ENCODE results near the gene OXGR1.

The OXGR1 gene

GRCh38 chr13:96994017-96994857 lies at the start of gene OXGR1:
TSS of gene OXGR1 (minus strand) at chr13:96994476. CDS start at chr13:96987759, 6,717 bp downstream.
- TF ChIP-seq CTCF (conservative IDR thresholded peaks at IDR 0.05; ENCODE audit: low read depth, low read length) = no peak
- H3K9ac ChIP-seq = no peak within 1 kb of the TSS
- H3K27ac ChIP-seq = no peak within 1 kb of the TSS
- no peaks in the 10 kb centered on the region for H3K79me2 ChIP-seq (ENCODE audit: insufficient read depth, low read depth)
- H2AFZ ChIP-seq (ENCODE audit: low read depth) = no peak within 1 kb of the TSS
- no peaks in the 10 kb centered on the region for H3K36me3 ChIP-seq (ENCODE audit: insufficient read depth)
- H4K20me1 ChIP-seq (ENCODE audit: insufficient read depth) = no peaks in the 10 kb centered on the region
- no peak within 1 kb of the TSS for H3K4me2 ChIP-seq
- H3K4me1 ChIP-seq (ENCODE audit: low read depth, poor library complexity, severe bottlenecking) = no peaks in the 10 kb centered on the region
- H3K27me3 ChIP-seq (ENCODE audit: insufficient read depth, low read depth) = no peaks in the 10 kb centered on the region
- H3K4me3 ChIP-seq (IDR thresholded peaks at IDR 0.05; ENCODE audit: insufficient read depth, low read depth, low read length) = no peak within 1 kb of the TSS

- Histone ChIP-seq H3K4me1 (ENCODE audit: low read depth, poor library complexity, severe bottlenecking) (no peaks in the 10 kb centered on the region), H2AFZ (ENCODE audit: low read depth) (no peak overlapping the region), H3K27me3 (ENCODE audit: insufficient read depth, low read depth) (no peaks in the 10 kb centered on the region), H3K4me2 (no peak overlapping the region), H4K20me1 (ENCODE audit: insufficient read depth) (no peaks in the 10 kb centered on the region), H3K27ac (no peak overlapping the region), H3K79me2 (ENCODE audit: insufficient read depth, low read depth) (no peaks in the 10 kb centered on the region), H3K4me3 (IDR thresholded peaks at IDR 0.05; ENCODE audit: insufficient read depth, low read depth, low read length) (no peak overlapping the region), H3K9ac (no peak overlapping the region), H3K36me3 (ENCODE audit: insufficient read depth) (no peaks in the 10 kb centered on the region)
- no peak for TF ChIP-seq CTCF (conservative IDR thresholded peaks at IDR 0.05; ENCODE audit: low read depth, low read length)
Observed at GRCh38 chr13:97043302-97043701, 49.0 kb upstream of the OXGR1 start.

GRCh38 chr13:97030705-97031452 lies 36.6 kb upstream of the OXGR1 start:
- no peak overlapping the region for H2AFZ ChIP-seq (ENCODE audit: low read depth)
- no peak overlapping the region for H3K27ac ChIP-seq
- no peaks in the 10 kb centered on the region for H4K20me1 ChIP-seq (ENCODE audit: insufficient read depth)
- 0 out of 2 replicates have a peak, but pooled peaks have one; percentile 16 for TF ChIP-seq CTCF (conservative IDR thresholded peaks at IDR 0.05; ENCODE audit: low read depth, low read length)
- no peak overlapping the region for H3K4me2 ChIP-seq
- no peaks in the 10 kb centered on the region for H3K4me1 ChIP-seq (ENCODE audit: low read depth, poor library complexity, severe bottlenecking)
- H3K27me3 ChIP-seq (ENCODE audit: insufficient read depth, low read depth) = no peaks in the 10 kb centered on the region
- H3K9ac ChIP-seq = no peak overlapping the region
- H3K36me3 ChIP-seq (ENCODE audit: insufficient read depth) = no peaks in the 10 kb centered on the region
- no peaks in the 10 kb centered on the region for H3K79me2 ChIP-seq (ENCODE audit: insufficient read depth, low read depth)
- H3K4me3 ChIP-seq (IDR thresholded peaks at IDR 0.05; ENCODE audit: insufficient read depth, low read depth, low read length) = no peak overlapping the region

GRCh38 chr13:97028441-97029299 lies 34.4 kb upstream of the OXGR1 start:
- H2AFZ ChIP-seq (ENCODE audit: low read depth) = peak overlapping the region; percentile 19; the same call in 1 of the 2 replicates
- no peak overlapping the region for H3K27ac ChIP-seq
- no peak overlapping the region for H3K9ac ChIP-seq
- no peaks in the 10 kb centered on the region for H3K4me1 ChIP-seq (ENCODE audit: low read depth, poor library complexity, severe bottlenecking)
- H4K20me1 ChIP-seq (ENCODE audit: insufficient read depth) = no peaks in the 10 kb centered on the region
- no peaks in the 10 kb centered on the region for H3K27me3 ChIP-seq (ENCODE audit: insufficient read depth, low read depth)
- H3K36me3 ChIP-seq (ENCODE audit: insufficient read depth) = no peaks in the 10 kb centered on the region
- no peak overlapping the region for H3K4me2 ChIP-seq
- H3K79me2 ChIP-seq (ENCODE audit: insufficient read depth, low read depth) = no peaks in the 10 kb centered on the region
- TF ChIP-seq CTCF (conservative IDR thresholded peaks at IDR 0.05; ENCODE audit: low read depth, low read length) = peak; percentile 74
- H3K4me3 ChIP-seq (IDR thresholded peaks at IDR 0.05; ENCODE audit: insufficient read depth, low read depth, low read length) = no peak overlapping the region
